Type B pancreatic cell (in vitro differentiated cells): ENCODE measurements around the gene CFAP410. TPM values are rescaled to one million over a fixed set of nuclear protein-coding genes. Genes with fewer than 3 reads are reported as not detected.

Experiments used
- DNase-seq: peaks from one replicate; pipeline ENCODE4 v3.0.0; 2021; ENCODE audit warnings: mixed read lengths; ENCODE audit not compliant: unreplicated experiment; ENCODE audit errors: extremely low spot score
- H3K27ac Mint-ChIP-seq: 2 replicates; pipeline ENCODE4 v1.8.0; 2021; ENCODE audit warnings: mild to moderate bottlenecking, mixed read lengths
- H3K27me3 Mint-ChIP-seq: 2 replicates; pipeline ENCODE4 v1.8.0; 2021; ENCODE audit warnings: mixed read lengths
- H3K36me3 Mint-ChIP-seq: 2 replicates; pipeline ENCODE4 v1.8.0; 2021; ENCODE audit warnings: mixed read lengths
- H3K4me1 Mint-ChIP-seq: one replicate; pipeline ENCODE4 v1.8.0; 2021; ENCODE audit warnings: mixed read lengths; ENCODE audit not compliant: unreplicated experiment
- H3K4me3 Mint-ChIP-seq: 2 replicates; pipeline ENCODE4 v1.8.0; 2021; ENCODE audit warnings: mild to moderate bottlenecking, mixed read lengths
- H3K9me3 Mint-ChIP-seq: 2 replicates; pipeline ENCODE4 v1.8.0; 2021; ENCODE audit warnings: mixed read lengths
- total RNA-seq: library from RNA; stranded (reverse); gene quantifications from 2 replicates; pipeline ENCODE4 v1.2.1, GENCODE V29; 2021; ENCODE audit warnings: low replicate concordance
- TF ChIP-seq, protein P1 (sequence below): fragments of 200-600 bp; sonication (generic); conservative IDR thresholded peaks from 2 replicates; pipeline ENCODE4 v1.5.0; 2021; ENCODE audit warnings: antibody characterized with exemption, mild to moderate bottlenecking

The CFAP410 gene
- total RNA-seq, 1 donor from 2014 or later = 15.1 TPM

- Mint-ChIP-seq H3K36me3 (peaks cover 3% of the 10 kb centered on the region), H3K27me3 (no peaks in the 10 kb centered on the region), H3K4me3 (no peak overlapping the region), H3K27ac (peak overlapping the region; percentile 46), H3K9me3 (no peaks in the 10 kb centered on the region), H3K4me1 (peaks cover 4% of the 10 kb centered on the region)
- no peak for DNase-seq
- TF ChIP-seq, protein P1, sequence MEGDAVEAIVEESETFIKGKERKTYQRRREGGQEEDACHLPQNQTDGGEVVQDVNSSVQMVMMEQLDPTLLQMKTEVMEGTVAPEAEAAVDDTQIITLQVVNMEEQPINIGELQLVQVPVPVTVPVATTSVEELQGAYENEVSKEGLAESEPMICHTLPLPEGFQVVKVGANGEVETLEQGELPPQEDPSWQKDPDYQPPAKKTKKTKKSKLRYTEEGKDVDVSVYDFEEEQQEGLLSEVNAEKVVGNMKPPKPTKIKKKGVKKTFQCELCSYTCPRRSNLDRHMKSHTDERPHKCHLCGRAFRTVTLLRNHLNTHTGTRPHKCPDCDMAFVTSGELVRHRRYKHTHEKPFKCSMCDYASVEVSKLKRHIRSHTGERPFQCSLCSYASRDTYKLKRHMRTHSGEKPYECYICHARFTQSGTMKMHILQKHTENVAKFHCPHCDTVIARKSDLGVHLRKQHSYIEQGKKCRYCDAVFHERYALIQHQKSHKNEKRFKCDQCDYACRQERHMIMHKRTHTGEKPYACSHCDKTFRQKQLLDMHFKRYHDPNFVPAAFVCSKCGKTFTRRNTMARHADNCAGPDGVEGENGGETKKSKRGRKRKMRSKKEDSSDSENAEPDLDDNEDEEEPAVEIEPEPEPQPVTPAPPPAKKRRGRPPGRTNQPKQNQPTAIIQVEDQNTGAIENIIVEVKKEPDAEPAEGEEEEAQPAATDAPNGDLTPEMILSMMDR = no peak
These were observed 10.8 kb downstream of the CFAP410 start for GRCh38 chr21:44328242-44328895.

GRCh38 chr21:44327603-44327974 is 11.6 kb downstream of the CFAP410 start:
- TF ChIP-seq, protein P1 = no peak
- no peak overlapping the region for H3K27ac Mint-ChIP-seq

GRCh38 chr21:44326716-44327602 is 12.2 kb downstream of the CFAP410 start:
- TF ChIP-seq, protein P1 = no peak
- Mint-ChIP-seq H3K4me3 (no peak overlapping the region), H3K36me3 (peaks cover 2% of the 10 kb centered on the region), H3K9me3 (no peaks in the 10 kb centered on the region), H3K27me3 (no peaks in the 10 kb centered on the region), H3K4me1 (peaks cover 3% of the 10 kb centered on the region), H3K27ac (no peak overlapping the region)
- DNase-seq = no peak

More at GRCh38 chr21:44327603-44327974, 11.6 kb downstream of the CFAP410 start:
- H3K4me1 Mint-ChIP-seq = peaks cover 4% of the 10 kb centered on the region
- no peaks in the 10 kb centered on the region for H3K9me3 Mint-ChIP-seq
- H3K4me3 Mint-ChIP-seq = no peak overlapping the region
- H3K36me3 Mint-ChIP-seq = peaks cover 3% of the 10 kb centered on the region
- no peaks in the 10 kb centered on the region for H3K27me3 Mint-ChIP-seq
- DNase-seq = no peak

DNA sequence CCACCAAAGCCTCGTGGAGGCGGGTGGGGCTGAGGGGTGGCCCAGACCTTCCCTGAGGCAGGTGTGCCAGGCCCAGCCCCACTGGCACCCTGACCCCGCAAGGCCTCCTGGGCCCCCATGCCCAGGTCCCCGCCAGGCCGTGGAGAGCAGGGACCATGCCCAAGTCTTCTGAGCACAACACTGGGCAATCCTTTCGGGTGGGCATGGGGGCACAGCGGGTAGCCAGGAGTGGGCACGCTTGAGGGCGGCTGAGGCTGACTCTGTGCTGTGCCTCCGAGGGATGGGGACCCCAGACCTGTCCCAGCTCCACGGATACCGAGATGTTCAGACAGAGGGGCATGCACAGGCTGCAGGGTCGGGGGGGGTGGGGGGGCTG is 12.9 kb downstream of the CFAP410 start:
- DNase-seq = no peak
- H3K4me1 Mint-ChIP-seq = no peaks in the 10 kb centered on the region
- no peaks in the 10 kb centered on the region for H3K9me3 Mint-ChIP-seq
- TF ChIP-seq, protein P1 = no peak
- no peaks in the 10 kb centered on the region for H3K27me3 Mint-ChIP-seq
- H3K27ac Mint-ChIP-seq = no peak overlapping the region
- H3K36me3 Mint-ChIP-seq = no peaks in the 10 kb centered on the region
- H3K4me3 Mint-ChIP-seq = no peak overlapping the region

GRCh38 chr21:44325386-44326271 is 13.6 kb downstream of the CFAP410 start:
- Mint-ChIP-seq H3K9me3 (no peaks in the 10 kb centered on the region), H3K4me1 (no peaks in the 10 kb centered on the region), H3K4me3 (no peak overlapping the region), H3K36me3 (no peaks in the 10 kb centered on the region), H3K27ac (no peak overlapping the region), H3K27me3 (no peaks in the 10 kb centered on the region)
- no peak for DNase-seq
- TF ChIP-seq, protein P1 = no peak
